ENCODE results near the gene FRMPD4.
A peak's percentile ranks its signal among the peaks of the same experiment; 100 is the strongest.

The FRMPD4 gene

GRCh38 chrX:12702509-12703091 lies 564.3 kb downstream of the FRMPD4 start:
- peak; percentile 13 for DNase-seq (ENCODE audit: extremely low spot score)
- TF ChIP-seq L3MBTL2 (conservative IDR thresholded peaks at IDR 0.05): no peak
- no peak for TF ChIP-seq HDGF (IDR thresholded peaks at IDR 0.05; ENCODE audit: borderline replicate concordance)
- TF ChIP-seq ZNF384 (IDR thresholded peaks at IDR 0.05): no peak
- no peak for TF ChIP-seq FOXM1 (IDR thresholded peaks at IDR 0.05; ENCODE audit: borderline replicate concordance)
- ChIA-PET POLR2A (no interaction called here), CTCF (interaction anchor here (0.7 to 1.4 kb wide), 4 partner anchors 46 to 385 kb away, joined by 3 to 7 read pairs (median 3); no protein-coding TSS in a partner anchor)

GRCh38 chrX:12704706-12705105 lies 566.4 kb downstream of the FRMPD4 start:
- POLR2A ChIA-PET: no interaction called here
- TF ChIP-seq L3MBTL2 (conservative IDR thresholded peaks at IDR 0.05): no peak
- no peak for TF ChIP-seq SP1 (IDR thresholded peaks at IDR 0.05)
- no peak for TF ChIP-seq SUZ12 (IDR thresholded peaks at IDR 0.05)
- TF ChIP-seq ZNF384 (IDR thresholded peaks at IDR 0.05): no peak
- TF ChIP-seq ELF4 (IDR thresholded peaks at IDR 0.05): no peak
- no peak for TF ChIP-seq FOXM1 (IDR thresholded peaks at IDR 0.05; ENCODE audit: borderline replicate concordance)
- TF ChIP-seq HDGF (IDR thresholded peaks at IDR 0.05; ENCODE audit: borderline replicate concordance): no peak
- no peak for TF ChIP-seq ARNT (IDR thresholded peaks at IDR 0.05)
- no peak for TF ChIP-seq NFRKB (IDR thresholded peaks at IDR 0.05)
- no peak for DNase-seq (ENCODE audit: extremely low spot score)
- CTCF ChIA-PET: no interaction called here

GRCh38 chrX:12709047-12709446 lies 570.8 kb downstream of the FRMPD4 start:
- POLR2A ChIA-PET: no interaction called here
- DNase-seq (ENCODE audit: extremely low spot score): no peak
- CTCF ChIA-PET: no interaction called here
- no peak for TF ChIP-seq NFRKB (IDR thresholded peaks at IDR 0.05)
- no peak for TF ChIP-seq FOXA1 (IDR thresholded peaks at IDR 0.05)
- no peak for TF ChIP-seq LEF1 (IDR thresholded peaks at IDR 0.05; ENCODE audit: borderline replicate concordance)

GRCh38 chrX:12711435-12712040 lies 573.3 kb downstream of the FRMPD4 start:
- POLR2A ChIA-PET: no interaction called here

GRCh38 chrX:12716574-12716973 lies 578.3 kb downstream of the FRMPD4 start:
- ChIA-PET POLR2A (no interaction called here), CTCF (no interaction called here)
- TF ChIP-seq L3MBTL2 (conservative IDR thresholded peaks at IDR 0.05): no peak
- no peak for TF ChIP-seq TARDBP (IDR thresholded peaks at IDR 0.05)
- no peak for TF ChIP-seq ARNT (IDR thresholded peaks at IDR 0.05)
- no peak for TF ChIP-seq SP1 (IDR thresholded peaks at IDR 0.05)
- TF ChIP-seq LEF1 (IDR thresholded peaks at IDR 0.05; ENCODE audit: borderline replicate concordance): no peak
- no peak for TF ChIP-seq CTBP1 (IDR thresholded peaks at IDR 0.05; ENCODE audit: borderline replicate concordance)
- TF ChIP-seq ELF4 (IDR thresholded peaks at IDR 0.05): no peak
- TF ChIP-seq FOXM1 (IDR thresholded peaks at IDR 0.05; ENCODE audit: borderline replicate concordance): no peak
- no peak for TF ChIP-seq BHLHE40 (IDR thresholded peaks at IDR 0.05; ENCODE audit: borderline replicate concordance)
- TF ChIP-seq SUZ12 (IDR thresholded peaks at IDR 0.05): no peak
- no peak for TF ChIP-seq PKNOX1 (IDR thresholded peaks at IDR 0.05)
- TF ChIP-seq FOXA1 (IDR thresholded peaks at IDR 0.05): no peak
- no peak for TF ChIP-seq ZNF384 (IDR thresholded peaks at IDR 0.05)
- TF ChIP-seq FOXK2 (IDR thresholded peaks at IDR 0.05): no peak
- TF ChIP-seq NFRKB (IDR thresholded peaks at IDR 0.05): no peak
- TF ChIP-seq HDGF (IDR thresholded peaks at IDR 0.05; ENCODE audit: borderline replicate concordance): no peak
- no peak for DNase-seq (ENCODE audit: extremely low spot score)

More at GRCh38 chrX:12711435-12712040, 573.3 kb downstream of the FRMPD4 start:
- no peak for DNase-seq (ENCODE audit: extremely low spot score)
- TF ChIP-seq ELF4 (IDR thresholded peaks at IDR 0.05) (no peak), ZNF384 (IDR thresholded peaks at IDR 0.05) (no peak), NFRKB (IDR thresholded peaks at IDR 0.05) (no peak), SP1 (IDR thresholded peaks at IDR 0.05) (no peak), LEF1 (IDR thresholded peaks at IDR 0.05; ENCODE audit: borderline replicate concordance) (no peak), CTBP1 (IDR thresholded peaks at IDR 0.05; ENCODE audit: borderline replicate concordance) (no peak), L3MBTL2 (conservative IDR thresholded peaks at IDR 0.05) (no peak), TARDBP (IDR thresholded peaks at IDR 0.05) (no peak), FOXM1 (IDR thresholded peaks at IDR 0.05; ENCODE audit: borderline replicate concordance) (no peak)
- CTCF ChIA-PET: no interaction called here

GRCh38 chrX:12719837-12720236 lies 581.6 kb downstream of the FRMPD4 start:
- no peak for TF ChIP-seq TARDBP (IDR thresholded peaks at IDR 0.05)
- no peak for TF ChIP-seq NFRKB (IDR thresholded peaks at IDR 0.05)
- no peak for TF ChIP-seq L3MBTL2 (conservative IDR thresholded peaks at IDR 0.05)
- no peak for TF ChIP-seq FOXK2 (IDR thresholded peaks at IDR 0.05)
- TF ChIP-seq LEF1 (IDR thresholded peaks at IDR 0.05; ENCODE audit: borderline replicate concordance): no peak
- no peak for TF ChIP-seq HDGF (IDR thresholded peaks at IDR 0.05; ENCODE audit: borderline replicate concordance)
- no peak for TF ChIP-seq FOXM1 (IDR thresholded peaks at IDR 0.05; ENCODE audit: borderline replicate concordance)
- TF ChIP-seq ARNT (IDR thresholded peaks at IDR 0.05): no peak
- no peak for TF ChIP-seq CTBP1 (IDR thresholded peaks at IDR 0.05; ENCODE audit: borderline replicate concordance)
- TF ChIP-seq SP1 (IDR thresholded peaks at IDR 0.05): no peak
- TF ChIP-seq SUZ12 (IDR thresholded peaks at IDR 0.05): no peak
- TF ChIP-seq PKNOX1 (IDR thresholded peaks at IDR 0.05): no peak
- no peak for TF ChIP-seq ZNF384 (IDR thresholded peaks at IDR 0.05)
- TF ChIP-seq ELF4 (IDR thresholded peaks at IDR 0.05): no peak
- no peak for TF ChIP-seq FOXA1 (IDR thresholded peaks at IDR 0.05)
- POLR2A ChIA-PET: no interaction called here
- CTCF ChIA-PET: no interaction called here
- DNase-seq (ENCODE audit: extremely low spot score): no peak

- POLR2A ChIA-PET: no interaction called here
- peak; percentile 11 for DNase-seq (ENCODE audit: extremely low spot score)
- CTCF ChIA-PET: interaction anchor here (0.6 kb wide), 1 partner anchor 437 kb away, joined by 3 read pairs; no protein-coding TSS in a partner anchor
Observed at GRCh38 chrX:12721042-12721441, 582.8 kb downstream of the FRMPD4 start.

More at GRCh38 chrX:12721042-12721441, 582.8 kb downstream of the FRMPD4 start:
- TF ChIP-seq ARNT (IDR thresholded peaks at IDR 0.05): no peak
- TF ChIP-seq SP1 (IDR thresholded peaks at IDR 0.05): no peak
- TF ChIP-seq TARDBP (IDR thresholded peaks at IDR 0.05): no peak
- TF ChIP-seq CTBP1 (IDR thresholded peaks at IDR 0.05; ENCODE audit: borderline replicate concordance): no peak
- no peak for TF ChIP-seq FOXA1 (IDR thresholded peaks at IDR 0.05)
- TF ChIP-seq SUZ12 (IDR thresholded peaks at IDR 0.05): no peak
- no peak for TF ChIP-seq NFRKB (IDR thresholded peaks at IDR 0.05)
- TF ChIP-seq FOXK2 (IDR thresholded peaks at IDR 0.05): no peak
- TF ChIP-seq ELF4 (IDR thresholded peaks at IDR 0.05): no peak
- TF ChIP-seq HDGF (IDR thresholded peaks at IDR 0.05; ENCODE audit: borderline replicate concordance): no peak
- TF ChIP-seq FOXM1 (IDR thresholded peaks at IDR 0.05; ENCODE audit: borderline replicate concordance): no peak
- no peak for TF ChIP-seq LEF1 (IDR thresholded peaks at IDR 0.05; ENCODE audit: borderline replicate concordance)
- TF ChIP-seq L3MBTL2 (conservative IDR thresholded peaks at IDR 0.05): no peak
- no peak for TF ChIP-seq ZNF384 (IDR thresholded peaks at IDR 0.05)

Data from HEK293T (cell line).